ENCODE measurements around the gene GRM3. TPM values are rescaled to one million over a fixed set of nuclear protein-coding genes. Genes with fewer than 3 reads are reported as not detected.

The GRM3 gene
- total RNA-seq, 4 donors from 2014 or later, result not detected

DNA sequence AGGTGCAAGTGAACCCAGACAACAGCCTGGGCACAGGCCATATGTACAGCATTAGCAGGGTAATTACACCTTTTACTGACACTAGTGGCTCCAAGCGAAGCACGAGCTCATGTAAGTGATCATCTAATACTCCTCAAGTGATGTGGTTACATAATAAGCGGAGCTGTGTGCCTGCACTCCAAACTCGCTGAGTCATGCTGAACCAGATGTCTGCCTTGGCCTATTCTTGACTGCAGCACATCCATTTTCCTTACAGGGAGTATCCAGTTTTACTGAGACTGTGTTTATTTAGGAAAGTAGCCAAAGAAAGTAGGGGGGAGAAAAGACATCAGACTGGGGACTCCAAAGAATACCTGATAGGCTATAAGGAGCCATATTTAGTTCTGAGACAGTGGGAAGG is 90.1 kb downstream of the GRM3 start:
- Histone ChIP-seq H3K9me3 (peaks cover 0 to 9% (median 0%) of the 10 kb centered on the region in 3 donors), H3K27me3 (no peaks in the 10 kb centered on the region), H3K4me3 (no peak overlapping the region), H3K36me3 (no peaks in the 10 kb centered on the region), H3K27ac (no peak overlapping the region), H3K4me1 (no peaks in the 10 kb centered on the region)
- DNase-seq, result no peak
- TF ChIP-seq POLR2A (IDR thresholded peaks at IDR 0.05), result no peak
- TF ChIP-seq CTCF (IDR thresholded peaks at IDR 0.05), result no peak
- WGBS, 2 donors, result 77 to 82% methylated on average over 4 of the region's 4 CpGs
- intact Hi-C loops (cut with DNase I), result no loop called here

- Histone ChIP-seq H3K4me3 (no peak overlapping the region), H3K36me3 (no peaks in the 10 kb centered on the region), H3K27me3 (no peaks in the 10 kb centered on the region), H3K9me3 (no peaks in the 10 kb centered on the region), H3K4me1 (no peaks in the 10 kb centered on the region), H3K27ac (no peak overlapping the region)
- no peak for TF ChIP-seq CTCF (IDR thresholded peaks at IDR 0.05)
- TF ChIP-seq POLR2A (IDR thresholded peaks at IDR 0.05), result no peak
- DNase-seq, result no peak
- intact Hi-C loops (cut with DNase I), result no loop called here
- WGBS, 2 donors, result 54 to 61% methylated on average over 2 to 3 of the region's 3 CpGs
Observed at GRCh38 chr7:86745013-86745745, 101.5 kb downstream of the GRM3 start.

- no peak overlapping the region for H3K4me3 ChIP-seq
- no peaks in the 10 kb centered on the region for H3K36me3 ChIP-seq
- no peaks in the 10 kb centered on the region for H3K27me3 ChIP-seq
- H3K4me1 ChIP-seq, result no peaks in the 10 kb centered on the region
- no peak for TF ChIP-seq POLR2A (IDR thresholded peaks at IDR 0.05)
- TF ChIP-seq CTCF (IDR thresholded peaks at IDR 0.05), result no peak
- no peak overlapping the region for H3K27ac ChIP-seq
- no peaks in the 10 kb centered on the region for H3K9me3 ChIP-seq
- no peak for DNase-seq
- intact Hi-C loops (cut with DNase I), result no loop called here
- 25 to 27% methylated on average over 3 of the region's 3 CpGs for WGBS, 2 donors
Observed at GRCh38 chr7:86747698-86748097, 104.0 kb downstream of the GRM3 start.

DNA sequence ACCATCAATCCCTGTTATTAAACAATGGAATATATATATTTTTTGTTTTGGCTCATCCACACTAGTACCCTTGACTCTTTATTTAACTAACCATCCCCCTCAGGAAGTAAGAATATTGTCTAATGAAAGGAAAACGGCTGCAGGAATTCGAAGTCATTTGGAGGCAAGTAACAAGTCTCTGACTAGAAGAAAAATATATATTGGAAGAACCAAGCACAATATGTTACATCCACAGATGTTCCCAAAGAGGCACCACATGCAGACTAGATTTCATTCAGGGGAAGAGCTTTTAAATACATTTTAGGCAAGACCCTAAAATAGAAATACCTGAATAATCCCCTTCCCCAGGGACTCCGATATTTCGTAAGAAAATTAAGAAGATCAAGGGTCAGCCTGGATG is 104.5 kb downstream of the GRM3 start:
- WGBS, 2 donors, result 44 to 59% methylated on average over 4 of the region's 4 CpGs
- no peaks in the 10 kb centered on the region for H3K9me3 ChIP-seq

More for the DNA sequence above, 104.5 kb downstream of the GRM3 start:
- Histone ChIP-seq H3K27me3 (no peaks in the 10 kb centered on the region), H3K27ac (no peak overlapping the region), H3K4me3 (no peak overlapping the region), H3K36me3 (no peaks in the 10 kb centered on the region), H3K4me1 (no peaks in the 10 kb centered on the region)
- TF ChIP-seq POLR2A (IDR thresholded peaks at IDR 0.05) (no peak), CTCF (IDR thresholded peaks at IDR 0.05) (no peak)
- no peak for DNase-seq
- intact Hi-C loops (cut with DNase I), result no loop called here
